ENCODE results near the gene PEMT. TPM values are rescaled to one million over a fixed set of nuclear protein-coding genes. Genes with fewer than 3 reads are reported as not detected.

The PEMT gene
- total and polyA plus RNA-seq, 2 donors (not counting 1 experiment from before 2014, with no cell fraction given), result 10.7 to 20.3 TPM

DNA sequence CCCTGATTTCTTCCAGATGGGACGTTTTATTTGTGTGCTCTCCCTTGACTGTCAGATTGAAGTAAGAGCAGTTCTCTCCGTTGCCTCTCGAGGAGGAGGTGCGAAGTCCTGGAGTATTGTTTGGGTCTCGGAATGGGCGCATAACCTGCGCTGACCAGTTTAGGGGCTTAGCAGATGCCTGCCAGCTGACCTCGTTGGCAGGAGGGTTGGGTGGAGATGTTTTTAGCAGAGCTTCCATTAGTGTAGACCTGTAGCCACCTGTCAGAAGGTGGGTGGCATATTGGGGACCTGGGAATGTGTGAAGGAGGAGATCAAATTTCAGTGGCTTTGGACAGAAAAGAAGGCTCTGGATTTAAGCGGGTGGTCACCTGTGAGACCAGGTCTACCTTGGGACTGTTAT lies 98.9 kb downstream of the PEMT start:
- peaks cover 5% of the 10 kb centered on the region for H3K27me3 Mint-ChIP-seq
- H3K27me3 ChIP-seq (replicated peaks in 1 of 4; ENCODE audit: control extremely low read depth in 1 of 4, control insufficient read depth in 3 of 4, insufficient read depth in 4 of 4, low read length in 3 of 4), result peaks cover 0 to 19% (median 6%) of the 10 kb centered on the region in 4 experiments
- peaks cover 8% of the 10 kb centered on the region for H4K20me1 ChIP-seq (ENCODE audit: control insufficient read depth, insufficient read depth, low read length, poor library complexity, severe bottlenecking)
- ATAC-seq (ENCODE audit: low read depth) (no peak), DNase-seq (no peak)
- no peaks in the 10 kb centered on the region for H3K9me3 Mint-ChIP-seq (ENCODE audit: insufficient read depth)
- H3K4me1 ChIP-seq (ENCODE audit: control insufficient read depth in 2 of 2, insufficient read depth in 2 of 2, low read length in 2 of 2), result peaks cover 24% of the 10 kb centered on the region in 2 donors
- no peak overlapping the region for H2AFZ ChIP-seq (ENCODE audit: insufficient read depth, low read depth, low read length, poor library complexity, severe bottlenecking)
- H3K4me3 ChIP-seq (ENCODE audit: control extremely low read depth in 1 of 5, extremely low read depth in 1 of 5, insufficient read depth in 1 of 5, low read depth in 2 of 5, low read length in 4 of 5), result no peak overlapping the region
- H3K27ac ChIP-seq (ENCODE audit: low read length in 2 of 2), result no peak overlapping the region
- H3K4me1 Mint-ChIP-seq, result peaks cover 22% of the 10 kb centered on the region
- H3K36me3 ChIP-seq (replicated peaks in 1 of 2; ENCODE audit: control extremely low read depth in 1 of 2, control insufficient read depth in 1 of 2, extremely low read depth in 1 of 2, insufficient read depth in 2 of 2, low read length in 1 of 2), result peaks cover 0 to 26% of the 10 kb centered on the region in 2 experiments
- intact Hi-C loops (cut with micrococcal nuclease), result no loop called here
- no peak overlapping the region for H3K9ac ChIP-seq (ENCODE audit: low read length)
- H3K4me3 Mint-ChIP-seq, result no peak overlapping the region
- TF ChIP-seq, protein P1, sequence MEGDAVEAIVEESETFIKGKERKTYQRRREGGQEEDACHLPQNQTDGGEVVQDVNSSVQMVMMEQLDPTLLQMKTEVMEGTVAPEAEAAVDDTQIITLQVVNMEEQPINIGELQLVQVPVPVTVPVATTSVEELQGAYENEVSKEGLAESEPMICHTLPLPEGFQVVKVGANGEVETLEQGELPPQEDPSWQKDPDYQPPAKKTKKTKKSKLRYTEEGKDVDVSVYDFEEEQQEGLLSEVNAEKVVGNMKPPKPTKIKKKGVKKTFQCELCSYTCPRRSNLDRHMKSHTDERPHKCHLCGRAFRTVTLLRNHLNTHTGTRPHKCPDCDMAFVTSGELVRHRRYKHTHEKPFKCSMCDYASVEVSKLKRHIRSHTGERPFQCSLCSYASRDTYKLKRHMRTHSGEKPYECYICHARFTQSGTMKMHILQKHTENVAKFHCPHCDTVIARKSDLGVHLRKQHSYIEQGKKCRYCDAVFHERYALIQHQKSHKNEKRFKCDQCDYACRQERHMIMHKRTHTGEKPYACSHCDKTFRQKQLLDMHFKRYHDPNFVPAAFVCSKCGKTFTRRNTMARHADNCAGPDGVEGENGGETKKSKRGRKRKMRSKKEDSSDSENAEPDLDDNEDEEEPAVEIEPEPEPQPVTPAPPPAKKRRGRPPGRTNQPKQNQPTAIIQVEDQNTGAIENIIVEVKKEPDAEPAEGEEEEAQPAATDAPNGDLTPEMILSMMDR (IDR thresholded peaks at IDR 0.05), result no peak
- no peak for TF ChIP-seq EZH2 (IDR thresholded peaks at IDR 0.05; ENCODE audit: borderline replicate concordance, insufficient read depth, low read depth, low read length, poor library complexity, severe bottlenecking)
- ChIA-PET CTCF (no interaction called here), POLR2A (no interaction called here)
- WGBS (ENCODE audit: insufficient coverage), result 95% methylated on average over 7 of the region's 9 CpGs
- no peak overlapping the region for H3K27ac Mint-ChIP-seq
- no peaks in the 10 kb centered on the region for H3K79me2 ChIP-seq (ENCODE audit: control insufficient read depth, insufficient read depth, low read length)
- H3K4me2 ChIP-seq (replicated peaks; ENCODE audit: low read depth, low read length, poor library complexity, severe bottlenecking), result no peak overlapping the region
- peaks cover 0 to 5% (median 0%) of the 10 kb centered on the region in 3 donors for H3K9me3 ChIP-seq (ENCODE audit: control extremely low read depth in 1 of 3, control insufficient read depth in 2 of 3, insufficient read depth in 1 of 3, low read length in 2 of 3)

DNA sequence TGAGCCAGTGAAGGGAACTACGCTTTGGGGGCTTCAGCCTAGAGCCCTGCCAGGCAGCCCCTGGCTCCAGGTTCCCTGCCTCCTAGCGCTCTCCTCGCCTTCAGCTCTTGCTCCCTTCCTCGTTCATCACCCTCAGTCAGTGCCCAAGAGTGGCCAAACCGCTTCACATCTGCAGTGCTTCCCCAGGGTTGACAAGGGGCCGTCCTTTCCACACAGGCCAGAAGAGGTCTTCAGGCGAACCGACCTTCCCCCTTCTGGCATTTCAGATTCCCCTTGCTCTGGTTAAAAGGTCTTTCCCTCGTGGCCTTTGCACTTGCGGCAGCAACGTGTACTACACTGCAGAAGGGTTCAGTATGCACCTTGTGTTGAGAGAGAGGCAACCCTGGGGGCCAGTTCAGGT lies 99.4 kb downstream of the PEMT start:
- no peak for DNase-seq
- Mint-ChIP-seq H3K4me3 (no peak overlapping the region), H3K9me3 (ENCODE audit: insufficient read depth) (no peaks in the 10 kb centered on the region), H3K27ac (no peak overlapping the region), H3K4me1 (peaks cover 22% of the 10 kb centered on the region), H3K27me3 (peaks cover 5% of the 10 kb centered on the region)
- no peaks in the 10 kb centered on the region for H3K79me2 ChIP-seq (ENCODE audit: control insufficient read depth, insufficient read depth, low read length)
- H3K4me1 ChIP-seq (ENCODE audit: control insufficient read depth in 2 of 2, insufficient read depth in 2 of 2, low read length in 2 of 2), result peaks cover 20 to 21% of the 10 kb centered on the region in 2 donors
- H3K9ac ChIP-seq (ENCODE audit: low read length), result no peak overlapping the region
- H3K4me2 ChIP-seq (replicated peaks; ENCODE audit: low read depth, low read length, poor library complexity, severe bottlenecking), result no peak overlapping the region
- intact Hi-C loops (cut with micrococcal nuclease), result no loop called here
- 66% methylated on average over 10 of the region's 11 CpGs for WGBS (ENCODE audit: insufficient coverage)
- ChIA-PET CTCF (no interaction called here), POLR2A (no interaction called here)
- H3K27me3 ChIP-seq (replicated peaks in 1 of 4; ENCODE audit: control extremely low read depth in 1 of 4, control insufficient read depth in 3 of 4, insufficient read depth in 4 of 4, low read length in 3 of 4), result peaks cover 0 to 19% (median 6%) of the 10 kb centered on the region in 4 experiments
- TF ChIP-seq, protein P1 (IDR thresholded peaks at IDR 0.05), result no peak
- TF ChIP-seq EZH2 (IDR thresholded peaks at IDR 0.05; ENCODE audit: borderline replicate concordance, insufficient read depth, low read depth, low read length, poor library complexity, severe bottlenecking), result no peak
- peaks cover 0 to 26% of the 10 kb centered on the region in 2 experiments for H3K36me3 ChIP-seq (replicated peaks in 1 of 2; ENCODE audit: control extremely low read depth in 1 of 2, control insufficient read depth in 1 of 2, extremely low read depth in 1 of 2, insufficient read depth in 2 of 2, low read length in 1 of 2)
- H3K9me3 ChIP-seq (ENCODE audit: control extremely low read depth in 1 of 3, control insufficient read depth in 2 of 3, insufficient read depth in 1 of 3, low read length in 2 of 3), result peaks cover 0 to 5% (median 0%) of the 10 kb centered on the region in 3 donors
- peaks cover 8% of the 10 kb centered on the region for H4K20me1 ChIP-seq (ENCODE audit: control insufficient read depth, insufficient read depth, low read length, poor library complexity, severe bottlenecking)
- no peak overlapping the region for H3K27ac ChIP-seq (ENCODE audit: low read length in 2 of 2)
- H3K4me3 ChIP-seq (ENCODE audit: control extremely low read depth in 1 of 5, extremely low read depth in 1 of 5, insufficient read depth in 1 of 5, low read depth in 2 of 5, low read length in 4 of 5), result no peak overlapping the region
- H2AFZ ChIP-seq (ENCODE audit: insufficient read depth, low read depth, low read length, poor library complexity, severe bottlenecking), result no peak overlapping the region
- ATAC-seq (ENCODE audit: low read depth), result no peak
